ENCODE results near the gene CDCA3. TPM values are rescaled to one million over a fixed set of nuclear protein-coding genes. Genes with fewer than 3 reads are reported as not detected.
"Not testable (repeated sequence)": the region's sequence is repeated elsewhere in the genome, so short reads cannot be mapped to it uniquely, and the experiment has no call there.

Gene CDCA3
- total RNA-seq, 1 donor from 2014 or later, result 42.1 TPM

- peak; percentile 79 for DNase-seq (ENCODE audit: low spot score)
- Mint-ChIP-seq H3K4me3 (ENCODE audit: low read depth) (peak overlapping the region; percentile 92), H3K27me3 (ENCODE audit: low read depth) (no peaks in the 10 kb centered on the region), H3K9me3 (no peaks in the 10 kb centered on the region), H3K36me3 (ENCODE audit: low read depth) (peaks cover 72% of the 10 kb centered on the region), H3K4me1 (ENCODE audit: low read depth) (peaks cover 50% of the 10 kb centered on the region), H3K27ac (peak overlapping the region; percentile 84)
- intact Hi-C loops (cut with micrococcal nuclease), result no loop called here
These were observed 18.2 kb upstream of the CDCA3 start for GRCh38 chr12:6869049-6870021.

- peak overlapping the region; percentile 84 for H3K27ac Mint-ChIP-seq
- H3K9me3 Mint-ChIP-seq, result no peaks in the 10 kb centered on the region
- no peaks in the 10 kb centered on the region for H3K27me3 Mint-ChIP-seq (ENCODE audit: low read depth)
- peak overlapping the region; percentile 92 for H3K4me3 Mint-ChIP-seq (ENCODE audit: low read depth)
- intact Hi-C loops (cut with micrococcal nuclease), result no loop called here
- peaks cover 47% of the 10 kb centered on the region for H3K4me1 Mint-ChIP-seq (ENCODE audit: low read depth)
- H3K36me3 Mint-ChIP-seq (ENCODE audit: low read depth), result peaks cover 81% of the 10 kb centered on the region
- DNase-seq (ENCODE audit: low spot score), result no peak
These were observed 17.3 kb upstream of the CDCA3 start for GRCh38 chr12:6868211-6869048.

GRCh38 chr12:6867413-6868210, 16.5 kb upstream of the CDCA3 start, which contains the start of gene TPI1:
Gene TPI1, plus strand, starts transcription at chr12:6867531. Its CDS starts 36 bp downstream, at chr12:6867567.
- Mint-ChIP-seq H3K27me3 (ENCODE audit: low read depth) (no peaks in the 10 kb centered on the region), H3K4me1 (ENCODE audit: low read depth) (peaks cover 46% of the 10 kb centered on the region)

GRCh38 chr12:6866920-6867412, 15.9 kb upstream of the CDCA3 start:
- DNase-seq (ENCODE audit: low spot score), result no peak
- Mint-ChIP-seq H3K36me3 (ENCODE audit: low read depth) (peaks cover 81% of the 10 kb centered on the region), H3K9me3 (no peaks in the 10 kb centered on the region), H3K4me3 (ENCODE audit: low read depth) (peak overlapping the region; percentile 95), H3K27me3 (ENCODE audit: low read depth) (no peaks in the 10 kb centered on the region), H3K4me1 (ENCODE audit: low read depth) (peaks cover 41% of the 10 kb centered on the region), H3K27ac (peak overlapping the region; percentile 97)
- intact Hi-C loops (cut with micrococcal nuclease), result loop anchor here (1.0 kb wide), 1 partner anchor 15 kb away; the partner anchor contains the start of gene USP5

More at GRCh38 chr12:6867413-6868210, 16.5 kb upstream of the CDCA3 start, which contains the start of gene TPI1:
- Mint-ChIP-seq H3K9me3 (no peaks in the 10 kb centered on the region), H3K4me3 (ENCODE audit: low read depth) (peak within 1 kb of the TSS; percentile 95), H3K36me3 (ENCODE audit: low read depth) (peaks cover 81% of the 10 kb centered on the region), H3K27ac (peak within 1 kb of the TSS; percentile 97)
- intact Hi-C loops (cut with micrococcal nuclease), result loop anchor here (1.0 kb wide), 1 partner anchor 15 kb away; the partner anchor contains the start of gene USP5
- DNase-seq (ENCODE audit: low spot score), result peak; percentile 76

GRCh38 chr12:6866163-6866919, 15.3 kb upstream of the CDCA3 start:
- no peak for DNase-seq (ENCODE audit: low spot score)
- H3K27ac Mint-ChIP-seq, result no peak overlapping the region
- H3K4me3 Mint-ChIP-seq (ENCODE audit: low read depth), result peak overlapping the region; percentile 95
- no peaks in the 10 kb centered on the region for H3K9me3 Mint-ChIP-seq
- H3K36me3 Mint-ChIP-seq (ENCODE audit: low read depth), result peaks cover 80% of the 10 kb centered on the region
- peaks cover 36% of the 10 kb centered on the region for H3K4me1 Mint-ChIP-seq (ENCODE audit: low read depth)
- intact Hi-C loops (cut with micrococcal nuclease), result no loop called here
- no peaks in the 10 kb centered on the region for H3K27me3 Mint-ChIP-seq (ENCODE audit: low read depth)

GRCh38 chr12:6865307-6865706, 14.2 kb upstream of the CDCA3 start:
- not testable (repeated sequence) for H3K4me3 Mint-ChIP-seq (ENCODE audit: low read depth)

GRCh38 chr12:6863586-6864321, 12.7 kb upstream of the CDCA3 start:
- H3K4me3 Mint-ChIP-seq (ENCODE audit: low read depth), result no peak overlapping the region
- intact Hi-C loops (cut with micrococcal nuclease), result no loop called here
- H3K36me3 Mint-ChIP-seq (ENCODE audit: low read depth), result peaks cover 69% of the 10 kb centered on the region
- H3K4me1 Mint-ChIP-seq (ENCODE audit: low read depth), result peaks cover 10% of the 10 kb centered on the region
- no peaks in the 10 kb centered on the region for H3K27me3 Mint-ChIP-seq (ENCODE audit: low read depth)
- H3K27ac Mint-ChIP-seq, result no peak overlapping the region
- H3K9me3 Mint-ChIP-seq, result no peaks in the 10 kb centered on the region
- no peak for DNase-seq (ENCODE audit: low spot score)

More at GRCh38 chr12:6865307-6865706, 14.2 kb upstream of the CDCA3 start:
- Mint-ChIP-seq H3K4me1 (ENCODE audit: low read depth) (peaks cover 26% of the 10 kb centered on the region), H3K36me3 (ENCODE audit: low read depth) (peaks cover 80% of the 10 kb centered on the region)
- DNase-seq (ENCODE audit: low spot score); intact Hi-C loops (cut with micrococcal nuclease); H3K27me3 Mint-ChIP-seq (ENCODE audit: low read depth); H3K27ac Mint-ChIP-seq; H3K9me3 Mint-ChIP-seq: not testable (repeated sequence)

- peaks cover 66% of the 10 kb centered on the region for H3K36me3 Mint-ChIP-seq (ENCODE audit: low read depth)
- peaks cover 6% of the 10 kb centered on the region for H3K4me1 Mint-ChIP-seq (ENCODE audit: low read depth)
- no peaks in the 10 kb centered on the region for H3K27me3 Mint-ChIP-seq (ENCODE audit: low read depth)
- intact Hi-C loops (cut with micrococcal nuclease), result no loop called here
- no peaks in the 10 kb centered on the region for H3K9me3 Mint-ChIP-seq
- H3K4me3 Mint-ChIP-seq (ENCODE audit: low read depth), result no peak overlapping the region
- DNase-seq (ENCODE audit: low spot score), result no peak
- H3K27ac Mint-ChIP-seq, result no peak overlapping the region
These were observed 11.9 kb upstream of the CDCA3 start for GRCh38 chr12:6863033-6863432.

GRCh38 chr12:6861391-6861790, 10.3 kb upstream of the CDCA3 start:
- DNase-seq (ENCODE audit: low spot score), result no peak
- H3K9me3 Mint-ChIP-seq, result no peaks in the 10 kb centered on the region
- H3K27ac Mint-ChIP-seq, result no peak overlapping the region
- H3K4me1 Mint-ChIP-seq (ENCODE audit: low read depth), result peaks cover under 1% of the 10 kb centered on the region
- no peak overlapping the region for H3K4me3 Mint-ChIP-seq (ENCODE audit: low read depth)
- no peaks in the 10 kb centered on the region for H3K27me3 Mint-ChIP-seq (ENCODE audit: low read depth)
- intact Hi-C loops (cut with micrococcal nuclease), result no loop called here
- peaks cover 70% of the 10 kb centered on the region for H3K36me3 Mint-ChIP-seq (ENCODE audit: low read depth)

- no peaks in the 10 kb centered on the region for H3K27me3 Mint-ChIP-seq (ENCODE audit: low read depth)
- H3K4me3 Mint-ChIP-seq (ENCODE audit: low read depth), result no peak overlapping the region
- no peak for DNase-seq (ENCODE audit: low spot score)
- H3K27ac Mint-ChIP-seq, result no peak overlapping the region
- no peaks in the 10 kb centered on the region for H3K4me1 Mint-ChIP-seq (ENCODE audit: low read depth)
- no peaks in the 10 kb centered on the region for H3K9me3 Mint-ChIP-seq
- intact Hi-C loops (cut with micrococcal nuclease), result no loop called here
- H3K36me3 Mint-ChIP-seq (ENCODE audit: low read depth), result peaks cover 70% of the 10 kb centered on the region
These were observed 9.9 kb upstream of the CDCA3 start for GRCh38 chr12:6860942-6861341.

GRCh38 chr12:6860116-6860515, 9.0 kb upstream of the CDCA3 start:
- Mint-ChIP-seq H3K27me3 (ENCODE audit: low read depth) (no peaks in the 10 kb centered on the region), H3K4me1 (ENCODE audit: low read depth) (no peaks in the 10 kb centered on the region), H3K36me3 (ENCODE audit: low read depth) (peaks cover 69% of the 10 kb centered on the region), H3K27ac (no peak overlapping the region), H3K9me3 (no peaks in the 10 kb centered on the region), H3K4me3 (ENCODE audit: low read depth) (no peak overlapping the region)
- no peak for DNase-seq (ENCODE audit: low spot score)
- intact Hi-C loops (cut with micrococcal nuclease), result no loop called here
